Smooth muscle cell of the brain vasculature (primary cell): ENCODE results near the gene MGRN1.

ENCODE experiments used
- DNase-seq: peaks from one replicate; pipeline ENCODE4 v3.0.0-alpha.2; 2012; ENCODE audit warnings: low read depth, low spot score

Gene MGRN1

DNA sequence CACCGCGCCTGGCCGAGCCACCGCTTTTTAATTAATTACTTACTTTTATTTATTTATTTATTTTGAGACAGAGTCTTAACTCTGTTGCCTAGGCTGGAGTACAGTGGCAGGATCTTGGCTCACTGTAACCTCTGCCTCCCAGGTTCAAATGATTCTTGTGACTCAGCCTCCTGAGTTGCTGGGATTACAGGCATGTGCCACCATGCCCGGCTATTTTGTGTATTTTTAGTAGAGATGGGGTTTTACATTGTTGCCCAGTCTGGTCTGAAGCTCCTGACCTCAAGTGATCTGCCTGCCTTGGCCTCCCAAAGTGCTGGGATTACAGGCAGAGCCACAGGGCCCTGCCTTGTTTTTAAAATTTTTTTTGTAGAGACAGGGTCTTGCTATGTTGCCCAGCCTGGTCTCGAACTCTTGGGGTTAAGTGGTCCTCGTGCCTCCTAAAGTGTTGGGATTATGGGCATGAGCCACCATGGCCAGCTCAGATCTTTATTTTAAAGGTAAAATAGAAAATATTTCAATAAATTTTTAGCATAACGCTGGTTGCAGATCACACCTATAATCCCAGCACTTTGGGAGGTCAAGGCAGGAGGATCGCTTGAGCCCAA lies 50.4 kb downstream of the MGRN1 start:
- DNase-seq: no peak

DNA sequence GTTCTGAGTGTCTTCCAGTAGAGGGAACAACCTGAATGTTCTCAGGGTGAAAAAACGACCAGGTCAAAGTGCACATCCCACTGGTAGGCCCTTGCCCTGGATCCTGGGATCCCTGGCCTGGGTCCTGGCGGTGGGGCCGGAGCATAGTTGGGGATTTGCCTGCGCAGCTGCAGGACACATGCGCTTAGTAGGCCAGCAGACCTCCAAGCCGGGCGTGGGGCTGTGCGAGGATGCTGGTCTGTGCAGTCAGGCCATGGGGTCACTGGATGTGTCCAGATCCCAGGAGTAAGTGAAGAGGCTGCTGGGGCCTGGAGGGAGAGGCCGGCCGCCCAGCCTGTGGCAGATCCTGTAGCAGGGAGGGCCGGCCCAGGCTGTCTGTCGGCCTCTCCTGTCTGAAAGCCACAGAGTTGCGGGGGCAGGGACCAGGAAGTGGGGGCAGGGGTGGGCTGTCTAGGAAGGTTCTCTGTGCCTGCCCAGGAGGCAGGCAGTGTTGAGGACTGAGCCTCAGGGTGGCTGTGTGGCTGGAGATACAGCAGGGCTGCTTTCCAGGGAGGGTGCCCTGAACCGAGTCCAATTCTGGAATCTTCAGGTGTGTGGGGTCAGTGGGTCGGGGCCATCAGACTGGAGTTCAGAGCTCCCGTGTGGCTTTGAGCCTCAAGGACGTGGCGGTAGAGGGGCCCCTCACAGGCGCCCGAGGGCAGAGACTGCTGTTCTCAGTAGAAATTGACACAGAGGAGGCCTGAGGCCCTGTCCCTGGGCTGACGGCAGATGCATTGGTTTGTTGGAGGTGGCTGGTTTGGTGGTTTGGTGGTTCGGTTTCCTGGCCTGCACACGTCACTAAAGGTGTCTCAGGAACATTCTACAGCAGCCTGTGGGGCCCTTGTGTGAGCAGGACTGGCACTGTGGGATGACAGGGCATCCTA lies 51.5 kb downstream of the MGRN1 start:
- DNase-seq: no peak

DNA sequence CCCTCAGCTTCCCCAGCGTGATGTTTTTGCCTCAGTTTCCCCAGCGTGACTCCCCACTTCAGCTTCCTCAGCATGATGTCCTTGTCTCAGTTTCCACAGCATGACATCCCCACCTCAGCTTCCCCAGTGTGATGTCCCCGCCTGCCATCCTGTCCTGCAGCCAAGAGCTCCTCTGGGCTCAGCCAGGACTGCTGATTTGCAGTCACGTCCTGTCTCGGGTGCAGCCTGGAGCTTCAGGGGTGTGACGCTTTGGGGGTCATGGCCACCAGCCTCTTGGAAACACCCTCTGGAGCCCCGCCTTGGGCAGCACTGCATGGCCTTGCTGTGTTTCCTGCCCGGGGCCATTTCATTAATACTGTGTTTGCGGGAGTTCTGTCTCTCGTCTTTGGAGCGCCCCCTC lies 52.2 kb downstream of the MGRN1 start:
- DNase-seq: no peak

DNA sequence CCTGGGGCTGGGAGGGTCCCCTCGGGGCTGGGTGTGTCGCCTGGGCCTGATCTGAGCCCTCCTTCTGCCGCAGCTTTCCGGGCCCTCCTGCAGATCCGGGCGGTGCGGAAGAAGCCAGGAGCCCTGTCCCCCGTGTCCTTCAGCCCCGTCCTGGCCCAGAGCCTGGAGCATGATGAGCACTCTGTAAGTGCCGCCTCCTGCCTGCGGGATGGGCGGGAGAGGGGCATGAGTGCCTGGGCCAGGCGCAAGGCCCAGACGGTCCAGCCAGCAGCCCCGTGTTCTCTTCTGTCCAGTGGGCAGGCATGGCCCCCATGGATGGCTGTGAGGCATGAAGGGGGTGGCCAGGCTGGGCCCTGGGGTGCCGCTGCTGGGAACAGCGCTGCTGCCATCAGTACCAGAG lies 52.8 kb downstream of the MGRN1 start:
- DNase-seq: no peak

DNA sequence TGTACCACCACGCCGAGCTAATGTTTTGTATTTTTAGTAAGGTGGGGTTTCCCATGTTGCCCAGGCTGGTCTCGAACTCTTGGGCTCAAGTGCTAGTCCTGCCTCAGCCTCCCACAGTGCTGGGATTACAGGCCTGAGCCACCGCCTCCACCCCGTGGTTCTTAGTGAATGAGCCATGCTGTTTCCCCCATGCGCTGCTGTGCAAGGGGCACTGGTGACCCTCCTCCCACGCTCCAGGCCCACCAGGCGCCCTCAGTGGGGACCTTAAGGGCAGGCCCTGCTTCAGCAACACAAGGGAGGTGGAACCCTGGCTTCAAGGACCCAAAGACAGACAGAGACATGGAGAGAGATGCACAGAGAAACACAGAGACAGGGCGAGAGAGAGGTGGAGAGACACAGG lies 53.4 kb downstream of the MGRN1 start:
- no peak for DNase-seq

DNA sequence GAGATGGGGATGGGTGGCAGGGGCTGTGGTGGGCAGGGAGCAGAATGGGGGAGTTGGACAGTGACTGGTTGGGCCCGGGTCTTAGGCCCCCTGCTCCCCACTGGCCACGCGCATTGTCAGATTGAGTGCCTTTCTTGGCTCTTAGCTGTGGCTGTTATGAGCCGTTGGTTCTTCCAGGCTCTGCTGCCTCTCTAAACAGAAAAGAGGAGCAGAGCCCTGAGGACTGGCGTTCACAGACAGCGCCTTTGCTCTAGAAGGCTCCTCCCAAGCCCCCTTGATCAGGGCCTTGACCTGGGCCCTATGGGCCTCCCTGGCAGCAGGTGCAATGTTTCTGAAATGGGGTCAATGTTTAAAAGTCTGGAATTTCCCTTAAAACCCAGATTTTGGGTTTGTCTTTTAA lies 54.0 kb downstream of the MGRN1 start:
- no peak for DNase-seq

DNA sequence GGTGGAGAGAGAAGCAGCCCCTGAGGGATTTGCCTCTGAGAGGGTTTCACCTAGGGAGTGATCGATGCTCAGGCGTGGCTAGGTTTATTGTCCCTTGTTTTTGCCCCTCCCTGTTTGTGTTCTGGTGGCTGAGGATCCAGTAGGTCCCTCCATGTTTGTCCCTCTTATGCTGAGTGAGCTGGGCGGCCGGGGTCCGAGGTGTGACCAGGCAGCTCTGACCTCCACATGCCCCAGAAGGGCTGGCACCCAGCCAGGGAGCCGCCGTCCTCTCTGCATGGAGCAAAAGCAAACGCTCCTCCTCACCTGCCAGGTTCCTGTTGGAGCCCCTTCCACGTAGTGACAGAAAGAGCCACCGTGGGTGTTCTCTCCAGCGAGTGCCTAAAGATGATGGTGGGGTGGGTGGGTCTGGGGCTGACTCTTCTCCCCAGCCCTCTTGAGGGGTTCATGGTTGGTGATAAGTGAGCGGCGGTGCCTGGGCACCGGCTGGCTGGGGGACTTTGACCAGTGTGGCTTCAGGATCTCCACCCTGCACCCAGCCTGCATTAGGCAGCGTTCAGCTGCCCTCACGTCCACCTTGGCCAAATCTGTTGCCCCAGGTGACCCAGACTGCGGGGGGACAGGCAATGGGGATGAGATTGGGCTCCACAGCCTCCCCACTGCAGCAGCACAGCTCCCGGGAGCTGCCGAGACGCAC lies 54.7 kb downstream of the MGRN1 start:
- DNase-seq: no peak

DNA sequence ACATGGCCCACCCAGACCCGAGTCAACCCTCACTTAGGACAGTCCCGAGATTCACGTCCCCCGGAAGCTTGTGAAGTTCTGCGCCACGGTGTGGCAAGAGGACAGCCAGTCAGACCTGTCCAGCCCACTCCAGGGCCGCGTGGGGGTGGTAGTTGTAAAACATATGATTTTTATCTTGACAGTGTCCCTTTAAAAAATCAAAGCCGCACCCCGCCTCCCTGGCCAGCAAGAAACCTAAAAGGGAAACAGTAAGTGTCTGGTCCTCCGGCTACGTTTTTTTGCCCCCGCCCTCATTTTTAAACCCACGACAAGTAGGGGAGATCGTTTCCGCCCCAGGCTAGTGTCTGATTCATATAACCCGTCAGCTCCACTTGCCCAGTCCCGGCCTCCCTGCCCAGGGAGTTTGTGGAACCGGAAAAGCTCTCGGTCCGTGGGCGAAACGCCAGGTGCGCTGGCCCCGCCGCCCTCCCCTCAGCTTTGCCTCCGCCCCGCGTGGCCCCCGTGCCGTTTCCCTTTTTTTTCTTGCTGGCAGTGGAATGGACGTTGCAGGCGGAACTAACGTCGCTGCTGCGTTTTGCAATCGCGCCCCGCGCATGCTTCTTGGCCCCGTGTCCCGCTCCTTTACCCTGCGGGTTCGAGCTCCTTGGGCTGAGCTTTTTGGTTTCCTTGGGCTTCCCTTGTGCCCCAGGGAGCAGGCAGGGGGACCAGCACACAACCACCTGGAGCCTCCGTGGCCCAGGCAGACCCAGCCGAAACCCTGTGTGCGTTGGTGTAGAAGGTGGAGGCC lies 55.4 kb downstream of the MGRN1 start:
- DNase-seq: no peak

DNA sequence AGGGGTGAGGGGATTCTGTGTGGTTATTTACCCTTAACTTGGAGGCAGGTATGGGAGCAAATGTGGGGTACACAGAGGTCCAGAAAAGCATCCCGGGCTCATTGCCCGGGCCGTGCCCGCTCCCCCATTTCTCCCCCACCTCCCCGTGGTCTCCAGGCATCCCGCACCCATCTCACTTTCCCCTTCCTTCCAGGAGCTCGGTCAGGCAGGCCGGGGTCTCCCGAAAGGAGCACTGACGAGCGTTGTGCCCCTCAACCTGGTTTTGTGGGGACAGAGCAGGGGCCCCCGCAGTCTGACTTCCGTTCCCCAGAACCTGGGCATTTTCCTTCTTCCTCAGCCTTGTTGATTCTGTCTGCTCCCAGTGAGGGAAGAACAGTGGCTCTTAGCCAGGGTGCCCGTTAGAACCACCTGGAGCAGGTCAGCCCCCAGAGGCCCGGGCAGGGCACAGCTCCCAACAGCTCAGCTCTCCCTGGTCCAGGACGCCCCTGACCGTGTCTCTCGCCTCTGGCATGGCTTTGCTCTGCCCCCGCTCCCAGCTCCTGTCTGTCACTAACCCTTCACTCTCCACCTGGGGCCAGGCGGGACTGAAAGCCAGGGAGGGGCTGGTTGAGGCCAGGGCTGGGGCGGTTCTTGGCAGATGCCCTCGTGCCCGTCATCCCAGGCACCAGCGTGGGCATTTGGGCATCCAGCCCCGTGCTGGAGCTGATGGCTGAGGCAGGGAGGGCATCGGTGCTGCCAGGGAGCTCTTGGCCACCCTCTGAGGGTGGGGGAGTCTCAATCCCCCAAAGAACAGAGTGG lies 56.2 kb downstream of the MGRN1 start:
- DNase-seq: no peak

DNA sequence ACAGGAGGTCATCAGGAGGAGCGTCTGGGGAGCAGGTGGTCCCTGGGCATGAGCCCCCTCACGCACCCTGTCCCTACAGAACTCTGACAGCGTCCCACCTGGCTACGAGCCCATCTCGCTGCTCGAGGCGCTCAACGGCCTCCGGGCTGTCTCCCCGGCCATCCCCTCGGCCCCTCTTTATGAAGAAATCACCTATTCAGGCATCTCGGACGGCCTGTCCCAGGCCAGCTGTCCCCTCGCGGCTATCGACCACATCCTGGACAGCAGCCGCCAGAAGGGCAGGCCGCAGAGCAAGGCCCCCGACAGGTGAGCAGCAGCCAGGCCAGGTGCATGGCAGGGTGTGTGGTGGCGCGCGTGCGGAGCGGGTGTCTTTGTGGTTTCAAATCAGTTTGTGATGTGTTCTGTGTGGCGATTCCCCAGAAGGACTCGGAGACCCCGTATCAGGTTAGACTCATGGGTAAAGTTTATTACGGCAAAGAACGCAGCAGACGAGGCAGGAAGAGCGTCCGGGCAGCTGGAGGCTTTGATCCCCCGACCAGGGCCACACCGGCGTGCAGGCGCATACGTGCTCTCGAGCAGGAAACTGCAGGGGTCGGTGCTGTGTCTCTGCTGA lies 57.0 kb downstream of the MGRN1 start:
- no peak for DNase-seq

DNA sequence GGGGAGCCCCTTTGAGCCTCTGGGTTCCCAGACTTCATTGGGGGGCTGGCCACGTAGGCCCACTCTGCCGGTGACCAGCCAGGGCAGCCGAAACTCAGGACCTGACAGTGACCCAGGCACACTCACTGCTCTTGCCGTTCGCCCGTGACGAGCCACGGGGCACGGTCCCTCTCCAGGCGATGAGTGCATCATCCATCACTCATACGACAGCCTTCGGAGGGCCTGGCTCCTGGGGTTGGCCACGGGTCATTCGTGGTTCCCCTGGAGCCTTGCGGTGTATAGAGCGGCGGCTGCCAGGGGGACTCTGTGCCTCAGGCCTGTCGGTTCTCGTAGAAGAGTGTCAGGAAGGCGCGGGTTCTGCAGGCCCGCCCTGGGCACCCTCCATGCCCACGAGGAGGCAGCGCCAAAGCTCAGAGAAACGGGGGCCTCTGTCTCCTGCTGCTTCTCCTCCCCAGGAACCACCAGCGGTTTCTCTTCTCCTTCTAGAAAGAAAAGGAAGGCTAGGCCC lies 57.5 kb downstream of the MGRN1 start:
- DNase-seq: no peak

DNA sequence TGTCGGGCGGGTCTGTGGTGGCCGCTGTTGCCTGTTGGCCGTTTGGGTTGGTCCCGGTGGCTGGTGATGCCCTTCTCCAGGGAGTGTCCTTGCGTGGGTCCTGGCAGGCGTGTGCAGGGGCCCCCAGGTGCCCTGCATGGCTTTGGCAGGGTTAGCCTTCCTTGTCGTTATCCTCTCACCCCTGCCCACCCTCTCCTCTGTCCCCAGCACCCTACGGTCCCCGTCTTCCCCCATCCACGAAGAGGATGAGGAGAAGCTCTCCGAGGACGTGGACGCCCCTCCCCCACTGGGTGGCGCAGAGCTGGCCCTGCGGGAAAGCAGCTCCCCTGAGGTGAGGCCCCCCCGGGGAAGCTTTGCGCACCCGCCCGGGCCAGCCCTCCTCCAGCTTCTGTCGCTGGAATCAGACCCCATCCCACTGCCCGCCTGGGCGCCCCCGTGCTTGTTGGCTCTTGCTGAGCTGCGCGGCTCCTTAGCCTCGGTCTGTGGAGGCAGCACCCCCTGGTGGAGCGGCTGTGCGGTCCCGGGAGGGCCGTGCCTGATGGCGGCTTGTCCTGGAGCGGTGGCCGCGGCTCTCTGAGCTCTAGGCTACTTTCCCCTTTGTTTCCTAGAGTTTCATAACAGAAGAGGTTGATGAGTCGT lies 58.1 kb downstream of the MGRN1 start:
- no peak for DNase-seq

DNA sequence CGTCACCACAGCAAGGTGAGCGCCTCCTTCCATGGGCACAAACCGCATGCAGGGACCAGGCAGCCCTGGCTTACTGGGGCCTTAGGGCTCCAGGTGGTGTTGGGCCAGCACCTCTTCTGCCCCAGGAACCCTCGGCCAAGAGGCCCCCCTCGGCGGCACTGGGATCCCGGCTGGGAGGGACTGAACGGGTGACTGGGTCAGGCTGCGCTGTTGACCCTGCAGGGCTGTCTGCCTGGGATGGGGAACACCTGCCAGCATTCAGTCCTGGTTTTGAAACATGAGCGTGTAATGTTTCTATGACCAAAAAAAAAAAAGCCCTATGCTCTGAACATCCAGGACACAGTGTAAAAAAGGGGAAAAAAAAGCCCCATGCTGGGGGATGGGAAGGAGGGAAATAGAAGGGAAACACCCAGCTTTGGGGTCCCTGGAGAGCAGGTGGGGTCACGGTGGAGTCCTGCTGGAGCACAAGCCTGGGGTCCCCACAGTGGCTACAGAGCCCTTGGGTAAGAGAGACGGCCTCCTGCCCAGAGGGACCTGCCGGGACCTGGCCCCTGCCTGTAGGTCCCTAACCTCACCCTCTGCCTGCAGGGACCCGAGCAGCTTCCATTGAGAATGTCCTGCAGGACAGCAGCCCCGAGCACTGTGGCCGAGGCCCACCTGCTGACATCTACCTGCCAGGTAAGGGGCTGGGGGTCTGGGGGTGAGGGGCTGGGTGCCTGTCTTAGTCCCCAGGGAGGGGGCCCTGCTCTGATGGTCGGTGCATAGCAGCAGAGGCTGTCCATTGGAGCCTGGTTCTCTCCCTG lies 58.8 kb downstream of the MGRN1 start:
- no peak for DNase-seq

DNA sequence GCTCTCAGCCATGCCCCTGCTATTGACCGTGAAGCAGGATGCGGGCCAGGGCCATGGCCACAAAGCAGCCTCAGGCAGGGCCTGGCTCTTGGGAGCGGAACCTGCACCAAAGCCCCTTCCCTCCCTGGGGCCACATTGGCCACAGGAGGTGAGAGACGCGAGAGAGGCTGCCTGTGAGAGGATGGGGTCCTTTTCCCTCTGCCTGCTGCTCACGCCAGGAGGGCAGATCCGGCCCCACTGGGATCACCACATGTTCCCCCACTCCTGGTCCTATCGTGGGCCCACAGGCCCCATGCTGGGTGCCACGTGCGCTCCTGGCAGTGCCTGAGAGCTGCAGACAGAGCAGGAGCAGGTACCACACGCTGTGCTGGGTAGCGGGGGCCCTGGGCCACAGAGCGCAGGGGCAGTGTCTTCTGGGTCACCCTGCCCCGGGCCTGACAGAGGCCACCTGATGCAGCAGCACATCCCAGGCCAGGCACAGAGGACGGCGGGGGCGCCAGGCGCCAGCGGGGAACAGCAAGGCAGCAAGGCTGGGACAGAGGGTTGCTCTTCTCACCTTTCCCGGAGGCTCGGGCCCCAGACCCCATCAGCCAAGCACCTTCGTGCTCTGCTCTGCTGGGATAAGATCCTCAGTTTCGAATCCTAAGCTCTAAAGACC lies 59.6 kb downstream of the MGRN1 start:
- DNase-seq: no peak

DNA sequence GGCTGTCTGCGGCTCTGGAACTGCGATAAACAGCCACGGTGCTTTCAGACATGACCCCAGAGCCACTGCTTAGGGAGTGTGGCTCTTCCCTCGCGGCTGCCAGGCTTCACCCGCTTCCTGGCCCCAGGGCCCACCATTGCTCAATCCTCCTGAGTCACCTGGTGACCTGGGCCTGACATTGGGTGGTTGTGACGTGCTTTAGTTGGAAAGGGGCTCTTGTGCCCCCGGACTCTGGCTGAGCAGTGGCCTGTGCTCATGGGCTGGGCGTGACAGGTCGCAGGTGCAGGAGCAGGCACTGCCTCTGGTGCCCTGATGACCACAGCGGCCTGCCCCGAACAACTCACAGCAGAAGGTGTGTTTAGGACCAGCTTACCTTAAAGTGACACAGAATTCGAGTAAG lies 60.1 kb downstream of the MGRN1 start:
- no peak for DNase-seq

DNA sequence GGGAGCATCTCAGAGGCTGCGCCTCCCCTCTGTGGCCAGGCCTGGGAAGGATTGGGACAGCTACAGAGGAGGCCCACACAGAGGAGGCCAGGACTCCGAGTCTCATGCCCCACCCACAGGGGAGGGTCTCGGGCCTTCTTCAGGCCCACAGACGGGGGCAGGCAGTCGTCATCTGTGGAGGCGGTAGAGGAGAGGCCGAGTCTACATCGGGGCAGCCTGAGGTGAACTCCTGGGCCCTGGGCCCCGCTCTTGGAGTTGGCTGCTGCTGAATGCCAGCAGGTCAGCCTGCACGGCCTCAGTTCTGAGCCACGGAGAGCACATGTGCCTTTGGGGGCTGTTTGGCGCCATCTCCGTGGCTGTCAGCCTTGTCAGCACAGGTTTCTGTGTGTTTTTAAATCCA lies 60.7 kb downstream of the MGRN1 start:
- DNase-seq: no peak

DNA sequence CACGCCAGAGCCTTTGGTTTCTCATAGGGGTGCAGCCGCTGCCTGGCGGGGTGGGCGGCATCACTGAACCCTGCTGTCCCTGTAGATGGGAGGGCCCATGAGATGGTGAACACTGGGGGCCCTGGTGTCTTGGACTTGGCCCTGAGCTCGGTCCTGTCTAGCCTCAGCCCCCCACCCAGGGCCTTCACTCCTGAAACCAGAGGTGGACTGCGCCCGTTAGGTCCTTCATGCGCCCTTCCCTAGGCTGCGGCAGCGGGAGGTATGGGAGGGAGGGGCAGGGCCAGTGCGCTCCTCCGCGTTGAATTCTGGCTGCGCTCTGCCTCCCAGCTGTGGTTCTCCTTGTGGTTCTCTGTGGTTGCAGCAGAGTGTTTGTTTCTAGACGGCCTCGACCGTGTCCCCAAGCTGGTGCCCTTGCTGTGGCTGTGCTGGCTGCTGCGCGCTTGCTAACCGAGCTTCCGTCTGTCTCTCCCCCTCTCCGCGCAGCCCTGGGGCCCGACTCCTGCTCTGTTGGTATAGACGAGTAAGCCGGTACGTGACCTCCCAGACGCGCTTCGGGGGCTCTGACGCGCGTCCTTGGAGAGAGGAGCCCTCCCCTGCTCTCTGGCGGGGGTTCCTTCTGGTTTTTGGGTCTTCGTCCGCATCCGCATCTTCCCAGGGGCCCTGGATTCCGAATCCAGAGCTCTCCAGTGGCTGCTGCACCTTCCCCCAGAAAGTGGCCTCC lies 61.3 kb downstream of the MGRN1 start:
- DNase-seq: no peak
